ENCODE data around the gene AP4M1. TPM values are rescaled to one million over a fixed set of nuclear protein-coding genes. Genes with fewer than 3 reads are reported as not detected.

The AP4M1 gene
- total and polyA plus RNA-seq, 9 of the 15 experiments (the other 6 are each of a cell fraction or from before 2014, with no cell fraction given), result 1.3 to 30.9 (median 14.1) TPM

GRCh38 chr7:100100420-100101015, 925 bp upstream of the AP4M1 start (continued):
- TF ChIP-seq BCLAF1 (IDR thresholded peaks at IDR 0.05; ENCODE audit: borderline replicate concordance in 1 of 2, control insufficient read depth in 1 of 2, low read depth in 2 of 2, low read length in 1 of 2), result 0 out of 4 replicates have a peak, but pooled peaks of 1 of the 2 experiments have one; percentile 79
- peak; percentile 98 to 100 for TF ChIP-seq HDAC1 (IDR thresholded peaks at IDR 0.05)
- TF ChIP-seq, protein P1, sequence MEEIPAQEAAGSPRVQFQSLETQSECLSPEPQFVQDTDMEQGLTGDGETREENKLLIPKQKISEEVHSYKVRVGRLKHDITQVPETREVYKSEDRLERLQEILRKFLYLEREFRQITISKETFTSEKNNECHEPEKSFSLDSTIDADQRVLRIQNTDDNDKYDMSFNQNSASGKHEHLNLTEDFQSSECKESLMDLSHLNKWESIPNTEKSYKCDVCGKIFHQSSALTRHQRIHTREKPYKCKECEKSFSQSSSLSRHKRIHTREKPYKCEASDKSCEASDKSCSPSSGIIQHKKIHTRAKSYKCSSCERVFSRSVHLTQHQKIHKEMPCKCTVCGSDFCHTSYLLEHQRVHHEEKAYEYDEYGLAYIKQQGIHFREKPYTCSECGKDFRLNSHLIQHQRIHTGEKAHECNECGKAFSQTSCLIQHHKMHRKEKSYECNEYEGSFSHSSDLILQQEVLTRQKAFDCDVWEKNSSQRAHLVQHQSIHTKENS (CRISPR knock-in tag; IDR thresholded peaks at IDR 0.05), result no peak
- TF ChIP-seq GABPB2 (CRISPR knock-in tag; conservative IDR thresholded peaks at IDR 0.05), result no peak
- TF ChIP-seq ZNF165 (CRISPR knock-in tag; IDR thresholded peaks at IDR 0.05; ENCODE audit: borderline replicate concordance), result no peak
- no peak for TF ChIP-seq NCOA2 (IDR thresholded peaks at IDR 0.05; ENCODE audit: partially characterized antibody in 2 of 2)
- no peak for TF ChIP-seq MAFK (IDR thresholded peaks at IDR 0.05; ENCODE audit: low read length)
- TF ChIP-seq MTA2 (IDR thresholded peaks at IDR 0.05; ENCODE audit: low read depth), result no peak
- no peak for TF ChIP-seq RUNX1 (IDR thresholded peaks at IDR 0.05; ENCODE audit: low read depth)
- TF ChIP-seq EHMT2 (IDR thresholded peaks at IDR 0.05), result no peak
- no peak for TF ChIP-seq CHCHD3 (CRISPR knock-in tag; IDR thresholded peaks at IDR 0.05)
- no peak for TF ChIP-seq ZNF785 (CRISPR knock-in tag; IDR thresholded peaks at IDR 0.05)
- TF ChIP-seq PRDM10 (IDR thresholded peaks at IDR 0.05; ENCODE audit: partially characterized antibody), result no peak
- peak; percentile 62; the same call in 1 of the 2 replicates for TF ChIP-seq LEF1 (IDR thresholded peaks at IDR 0.05)
- no peak for TF ChIP-seq SMAD1 (IDR thresholded peaks at IDR 0.05; ENCODE audit: low read depth, low read length, partially characterized antibody)
- no peak for TF ChIP-seq MLX (CRISPR knock-in tag; conservative IDR thresholded peaks at IDR 0.05)
- TF ChIP-seq ZNF274 (IDR thresholded peaks at IDR 0.05; ENCODE audit: borderline replicate concordance, low read depth, low read length), result no peak
- peak; percentile 9 for TF ChIP-seq TAF9B (IDR thresholded peaks at IDR 0.05; ENCODE audit: partially characterized antibody)
- no peak for TF ChIP-seq IRF9 (tag; IDR thresholded peaks at IDR 0.05)

All from K562 (cell line).